SK-N-MC (cell line): Measurements from ENCODE around the gene GAS6.

Experiments
- EZH2 ChIP-seq: fragments of 200-600 bp; sonication (generic); IDR thresholded peaks from one replicate; pipeline ENCODE4 v1.6.1; 2017; ENCODE audit warnings: antibody characterized with exemption
- POLR2AphosphoS5 ChIP-seq: IDR thresholded peaks from 2 replicates; pipeline ENCODE4 v1.6.1; 2012; ENCODE audit warnings: mild to moderate bottlenecking, low read depth, low read length, borderline replicate concordance

DNA sequence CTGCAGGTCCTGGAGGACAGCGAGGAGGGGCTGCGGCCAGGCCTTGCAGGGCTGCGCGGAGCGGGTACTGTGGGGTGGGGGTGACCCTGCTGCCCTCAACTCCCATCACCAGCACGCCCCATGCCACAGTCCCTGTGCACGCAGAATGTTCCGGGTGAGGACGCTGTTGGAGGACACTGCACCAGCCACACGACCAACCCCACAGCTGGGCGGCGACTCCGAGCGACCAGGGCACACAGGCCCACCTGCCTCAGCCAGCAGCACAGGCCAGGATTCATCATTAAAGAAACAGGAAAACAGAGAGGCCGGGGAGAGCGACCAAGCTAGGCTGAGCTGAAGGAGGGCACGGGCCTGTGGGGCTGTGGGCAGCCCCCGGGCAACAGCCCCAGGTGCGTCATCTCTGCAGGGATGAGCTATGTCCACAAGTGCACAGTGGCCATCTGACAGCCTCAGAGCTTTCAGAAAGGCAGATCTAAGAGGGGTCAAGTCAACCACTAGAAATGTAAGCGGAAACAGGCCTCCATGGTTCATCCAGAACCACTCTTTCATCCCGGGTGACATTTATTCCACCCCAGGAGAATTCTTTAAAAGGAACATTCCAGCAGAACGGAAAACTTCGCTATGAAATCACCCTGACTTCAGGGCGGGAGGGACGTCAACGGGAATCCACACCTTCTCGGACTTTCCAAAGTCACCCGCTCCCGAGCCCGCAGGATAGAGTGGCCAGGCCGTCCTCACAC, 1.5 kb downstream of the GAS6 start:
- TF ChIP-seq POLR2AphosphoS5 (no peak), EZH2 (no peak)
